GM12875 (cell line): Measurements from ENCODE around the gene SERINC5.
A peak's percentile ranks its signal among the peaks of the same experiment; 100 is the strongest.
"Not testable (repeated sequence)": the region's sequence is repeated elsewhere in the genome, so short reads cannot be mapped to it uniquely, and the experiment has no call there.

Experiments used
- H3K4me3 ChIP-seq: one replicate; pipeline ENCODE4 v1.5.1; 2011; ENCODE audit warnings: low read depth, low read length, control low read depth
- TF ChIP-seq, protein P1 (sequence below): IDR thresholded peaks from 2 replicates; pipeline ENCODE4 v1.5.1; 2011; ENCODE audit warnings: low read depth, mild to moderate bottlenecking, control low read depth, inconsistent platforms, low read length, moderate library complexity, borderline replicate concordance; ENCODE audit not compliant: insufficient read depth

Gene SERINC5

DNA sequence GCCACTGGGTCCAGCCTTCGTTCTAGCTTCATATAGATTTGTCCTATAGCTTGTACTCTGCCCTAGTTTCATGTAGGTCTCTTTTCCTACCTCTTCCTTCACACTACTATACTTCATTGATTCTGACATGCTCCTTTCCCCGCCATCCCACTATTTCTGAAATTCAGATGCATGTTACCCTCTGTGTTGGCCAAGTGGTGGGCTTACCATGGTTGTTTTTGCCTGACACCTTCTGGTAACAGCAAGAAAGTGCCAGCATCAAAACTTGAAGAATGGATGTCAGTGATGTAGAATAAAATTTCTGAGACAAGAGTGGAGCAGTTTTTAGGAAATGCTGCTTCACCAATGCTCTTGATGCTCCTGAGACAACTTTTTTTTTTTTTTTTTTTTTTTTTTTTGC lies 19.5 kb upstream of the SERINC5 start:
- no peak overlapping the region for H3K4me3 ChIP-seq
- TF ChIP-seq, protein P1, sequence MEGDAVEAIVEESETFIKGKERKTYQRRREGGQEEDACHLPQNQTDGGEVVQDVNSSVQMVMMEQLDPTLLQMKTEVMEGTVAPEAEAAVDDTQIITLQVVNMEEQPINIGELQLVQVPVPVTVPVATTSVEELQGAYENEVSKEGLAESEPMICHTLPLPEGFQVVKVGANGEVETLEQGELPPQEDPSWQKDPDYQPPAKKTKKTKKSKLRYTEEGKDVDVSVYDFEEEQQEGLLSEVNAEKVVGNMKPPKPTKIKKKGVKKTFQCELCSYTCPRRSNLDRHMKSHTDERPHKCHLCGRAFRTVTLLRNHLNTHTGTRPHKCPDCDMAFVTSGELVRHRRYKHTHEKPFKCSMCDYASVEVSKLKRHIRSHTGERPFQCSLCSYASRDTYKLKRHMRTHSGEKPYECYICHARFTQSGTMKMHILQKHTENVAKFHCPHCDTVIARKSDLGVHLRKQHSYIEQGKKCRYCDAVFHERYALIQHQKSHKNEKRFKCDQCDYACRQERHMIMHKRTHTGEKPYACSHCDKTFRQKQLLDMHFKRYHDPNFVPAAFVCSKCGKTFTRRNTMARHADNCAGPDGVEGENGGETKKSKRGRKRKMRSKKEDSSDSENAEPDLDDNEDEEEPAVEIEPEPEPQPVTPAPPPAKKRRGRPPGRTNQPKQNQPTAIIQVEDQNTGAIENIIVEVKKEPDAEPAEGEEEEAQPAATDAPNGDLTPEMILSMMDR = peak; percentile 36; the same call in 1 of the 2 replicates

DNA sequence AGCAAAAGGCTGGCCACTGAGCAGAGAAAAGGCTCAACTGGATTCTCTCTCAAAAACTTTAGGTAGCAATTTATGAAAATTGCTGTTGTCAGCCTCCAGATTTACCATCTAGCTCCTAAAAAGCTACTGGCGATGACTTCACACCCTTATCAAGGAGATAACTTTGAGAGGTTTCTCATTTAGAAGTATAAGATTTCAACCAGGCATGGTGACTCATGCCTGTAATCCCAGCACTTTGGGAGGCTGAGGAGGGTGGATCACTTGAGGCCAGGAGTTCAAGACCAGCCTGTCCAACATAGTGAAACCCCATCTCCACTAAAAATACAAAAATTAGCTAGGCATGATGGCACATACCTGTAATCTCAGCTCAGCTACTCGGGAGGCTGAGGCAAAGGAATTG lies 14.7 kb upstream of the SERINC5 start:
- not testable (repeated sequence) for H3K4me3 ChIP-seq

GRCh38 chr5:80269991-80270438 lies 14.2 kb upstream of the SERINC5 start:
- TF ChIP-seq, protein P1 = no peak
- no peak overlapping the region for H3K4me3 ChIP-seq

GRCh38 chr5:80268916-80269315 lies 13.1 kb upstream of the SERINC5 start:
- TF ChIP-seq, protein P1 = no peak
- no peak overlapping the region for H3K4me3 ChIP-seq

GRCh38 chr5:80266566-80266965 lies 10.7 kb upstream of the SERINC5 start:
- H3K4me3 ChIP-seq = no peak overlapping the region
- TF ChIP-seq, protein P1 = no peak

GRCh38 chr5:80260461-80260860 lies 4.6 kb upstream of the SERINC5 start:
- TF ChIP-seq, protein P1 = no peak
- no peak overlapping the region for H3K4me3 ChIP-seq

- TF ChIP-seq, protein P1 = no peak
- H3K4me3 ChIP-seq = no peak overlapping the region
These were observed 3.8 kb upstream of the SERINC5 start for GRCh38 chr5:80259511-80260203.
